NCI-H748 (cell line): Measurements from ENCODE around the gene SLC25A5.
"Not testable (repeated sequence)": the region's sequence is repeated elsewhere in the genome, so short reads cannot be mapped to it uniquely, and the experiment has no call there.

ENCODE experiments used
- DNase-seq: peaks from one replicate; lab custom pipeline; 2025; ENCODE audit not compliant: unreplicated experiment; lab: John Stamatoyannopoulos, UW

Gene SLC25A5

DNA sequence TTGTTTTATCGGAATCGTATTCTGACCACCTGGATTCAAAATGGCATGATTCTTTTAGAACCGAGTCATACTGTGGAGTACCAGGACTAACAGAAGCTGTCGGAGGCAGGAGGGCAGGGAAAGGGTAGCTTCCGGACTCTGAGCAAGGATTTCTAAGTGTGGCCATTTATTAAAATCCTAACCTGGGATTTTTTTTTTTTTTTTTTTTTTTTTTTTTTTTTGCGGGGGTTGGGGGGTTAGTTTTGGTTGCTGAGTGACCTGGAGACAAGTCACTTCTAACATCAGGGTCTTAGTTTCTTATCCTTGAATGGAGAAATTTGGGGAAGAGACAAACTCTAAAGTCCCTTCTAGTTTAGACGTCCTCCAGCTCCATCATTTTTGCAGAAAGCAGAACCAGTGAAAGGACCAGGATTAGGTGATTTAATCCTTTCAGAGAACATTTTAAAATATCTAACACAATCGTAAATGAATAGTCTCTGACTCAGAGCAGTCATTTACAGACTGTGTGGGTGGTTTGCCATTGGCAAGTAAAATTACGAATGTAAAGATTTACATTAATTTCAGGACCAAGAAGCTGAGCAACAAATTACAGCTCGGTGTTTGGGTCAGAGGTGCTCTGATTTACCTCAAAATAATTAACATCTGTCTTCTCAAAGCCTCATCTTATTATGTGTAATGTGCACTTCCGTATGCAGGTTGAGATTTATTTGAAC is 7.3 kb downstream of the SLC25A5 start:
- DNase-seq: peak; percentile 29

DNA sequence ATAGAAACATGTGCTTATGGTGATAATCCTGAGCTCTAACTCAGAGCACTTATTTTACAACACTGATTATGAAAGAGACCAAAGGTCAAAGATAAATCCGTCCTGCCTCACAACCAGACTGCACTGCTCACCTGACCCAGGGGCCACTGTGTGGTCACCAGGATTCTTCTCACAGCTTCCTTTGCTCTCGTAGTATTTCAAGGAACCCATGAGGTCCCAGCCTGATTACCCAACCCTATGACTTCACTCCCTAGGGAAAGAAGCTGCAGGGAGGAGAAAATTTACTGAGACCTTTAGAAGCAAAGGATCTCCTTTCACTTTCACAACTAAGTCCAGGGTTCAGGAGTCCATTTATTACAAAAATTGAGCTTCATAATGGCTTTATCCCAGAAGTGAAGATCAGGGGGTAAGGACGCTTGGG is 9.6 kb downstream of the SLC25A5 start:
- no peak for DNase-seq

DNA sequence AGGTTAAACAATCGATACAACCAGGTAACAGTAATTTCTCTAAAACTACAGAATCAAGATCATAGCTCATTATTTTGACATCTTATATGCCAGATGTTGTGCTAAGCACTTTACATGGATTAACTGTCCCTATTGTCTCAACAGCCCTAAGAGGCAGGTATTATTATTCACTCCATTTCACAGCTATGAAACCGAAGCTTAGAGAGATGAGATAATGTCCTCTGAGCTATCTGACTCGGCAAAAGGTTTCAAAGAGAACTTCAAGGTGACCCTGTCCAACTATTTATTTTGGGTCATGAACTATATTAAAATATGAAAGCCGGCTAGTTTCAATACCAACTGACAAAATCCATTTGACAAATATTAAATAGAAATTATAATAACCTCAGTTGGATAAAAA is 10.3 kb downstream of the SLC25A5 start:
- DNase-seq: no peak

DNA sequence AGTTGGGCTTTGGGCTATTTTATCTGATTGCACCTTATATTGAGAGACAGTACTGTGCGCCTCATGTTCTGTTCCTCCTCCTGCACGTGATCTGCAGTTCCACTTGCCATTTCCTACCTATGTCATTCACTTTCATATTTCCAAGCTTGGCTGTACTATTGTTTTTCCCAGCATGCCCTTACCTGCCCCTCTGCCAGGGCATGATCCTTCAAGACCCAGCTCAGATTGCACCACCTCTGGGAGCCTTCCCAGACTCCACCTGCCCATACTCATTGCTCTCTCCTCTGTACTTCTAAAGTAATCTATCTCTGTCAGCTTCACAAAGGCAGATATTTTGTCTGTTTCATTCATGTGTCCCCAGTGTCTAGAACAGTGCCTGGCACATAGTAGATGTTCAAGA is 11.6 kb downstream of the SLC25A5 start:
- DNase-seq: no peak

DNA sequence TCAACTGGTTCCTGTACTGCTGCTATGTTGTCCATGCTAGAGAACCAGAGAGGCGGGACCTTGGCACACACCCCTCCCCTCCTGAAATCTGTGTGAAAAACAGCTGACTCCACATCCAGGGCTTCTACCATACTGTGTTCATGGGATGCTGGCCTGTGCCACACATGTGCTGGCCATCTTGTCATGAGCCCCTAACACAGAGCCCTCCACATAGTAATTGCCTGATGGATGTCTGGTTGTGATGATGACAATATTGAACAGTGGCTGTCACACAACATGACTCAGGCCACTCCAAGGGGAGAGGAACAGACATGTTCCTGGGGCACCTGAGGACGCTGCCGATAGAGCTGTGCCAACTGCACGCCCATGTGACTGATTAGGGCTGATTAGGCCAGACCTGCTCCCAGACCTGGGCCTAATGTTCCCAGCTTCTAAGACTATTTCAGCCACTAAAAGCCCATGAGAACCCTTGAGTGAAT is 13.1 kb downstream of the SLC25A5 start:
- DNase-seq: no peak

DNA sequence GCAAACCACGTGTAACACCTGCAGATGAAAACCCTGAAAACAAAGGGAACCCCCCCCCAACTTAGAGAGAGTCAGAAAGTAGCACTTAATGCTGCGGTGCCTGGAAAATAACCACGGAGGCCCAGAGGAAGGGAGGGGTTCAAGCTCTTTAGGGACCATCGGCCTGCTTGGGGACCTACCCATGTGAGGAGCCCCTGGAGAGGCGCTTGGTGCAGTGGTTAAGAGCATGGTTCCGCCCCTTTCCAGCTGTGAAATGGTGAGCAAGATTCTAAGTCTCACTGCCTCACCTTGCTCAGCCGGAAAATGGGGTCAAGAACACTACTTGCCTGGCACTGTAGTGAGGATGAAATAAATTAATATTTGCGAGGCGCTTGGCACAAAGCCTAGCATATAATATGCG is 13.8 kb downstream of the SLC25A5 start:
- no peak for DNase-seq

DNA sequence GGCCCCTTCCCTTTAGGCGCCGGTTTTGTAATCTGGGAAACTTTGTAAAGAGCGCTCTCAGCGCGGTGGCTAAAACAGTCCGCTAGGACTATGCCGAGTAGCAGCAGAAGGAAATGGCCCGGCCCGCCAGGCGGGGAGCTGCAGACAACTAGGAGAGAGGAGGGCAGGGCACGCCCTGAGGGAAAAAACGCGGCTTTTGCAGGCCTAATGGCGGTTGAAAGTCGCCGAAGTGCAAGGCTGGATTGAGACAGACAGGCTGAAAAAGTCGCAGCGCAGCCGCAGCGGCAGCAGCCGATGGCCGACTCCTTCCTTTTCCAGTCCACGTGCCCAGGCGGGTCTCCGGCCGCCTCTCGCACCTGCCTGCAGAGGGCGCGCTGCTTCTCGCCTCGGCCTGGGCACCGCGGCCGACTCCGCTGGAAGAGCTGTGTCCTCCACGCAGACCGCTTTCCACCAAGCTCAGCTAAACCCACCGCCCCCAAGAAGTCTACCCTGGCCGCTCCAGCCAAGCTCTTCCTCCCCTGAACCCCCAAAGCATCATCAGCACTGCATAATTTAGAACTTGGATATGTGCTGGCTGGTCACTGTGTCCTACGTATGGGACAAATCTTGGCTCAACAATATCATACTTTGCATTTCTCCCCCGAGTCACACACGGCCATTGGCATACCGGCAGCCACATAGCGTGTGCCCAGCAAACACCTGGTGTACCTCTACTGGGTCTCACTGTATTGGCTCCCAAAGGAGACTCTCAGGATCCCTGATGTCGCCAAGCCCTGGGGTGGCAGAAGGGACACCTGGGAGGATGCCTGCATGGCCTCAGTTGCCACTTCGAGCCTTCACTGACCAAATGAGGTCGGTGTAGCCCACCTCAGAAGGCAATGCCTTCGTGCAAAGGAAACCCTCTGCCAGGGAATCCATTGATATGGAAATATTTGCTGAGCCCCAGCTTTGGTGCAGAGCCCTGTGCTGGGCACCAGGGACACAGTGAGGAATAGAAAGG is 14.5 kb downstream of the SLC25A5 start:
- DNase-seq: peak; percentile 84

DNA sequence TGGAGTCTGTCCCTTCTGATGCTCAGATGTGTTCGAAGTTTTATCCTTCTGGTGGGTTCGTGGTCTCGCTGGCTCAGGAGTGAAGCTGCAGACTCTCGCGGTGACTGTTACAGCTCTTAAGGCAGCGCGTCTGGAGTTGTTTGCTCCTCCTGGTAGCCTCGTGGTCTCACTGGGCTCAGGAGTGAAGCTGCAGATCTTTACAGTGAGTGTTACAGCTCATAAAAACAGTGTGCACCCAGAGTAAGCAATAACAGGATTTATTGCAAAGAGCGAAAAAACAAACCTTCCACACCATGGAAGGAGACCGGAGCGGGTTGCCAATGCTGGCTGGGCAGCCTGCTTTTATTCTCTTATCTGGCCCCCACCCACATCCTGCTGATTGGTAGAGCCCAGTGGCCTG is 18.5 kb downstream of the SLC25A5 start:
- DNase-seq: no peak

DNA sequence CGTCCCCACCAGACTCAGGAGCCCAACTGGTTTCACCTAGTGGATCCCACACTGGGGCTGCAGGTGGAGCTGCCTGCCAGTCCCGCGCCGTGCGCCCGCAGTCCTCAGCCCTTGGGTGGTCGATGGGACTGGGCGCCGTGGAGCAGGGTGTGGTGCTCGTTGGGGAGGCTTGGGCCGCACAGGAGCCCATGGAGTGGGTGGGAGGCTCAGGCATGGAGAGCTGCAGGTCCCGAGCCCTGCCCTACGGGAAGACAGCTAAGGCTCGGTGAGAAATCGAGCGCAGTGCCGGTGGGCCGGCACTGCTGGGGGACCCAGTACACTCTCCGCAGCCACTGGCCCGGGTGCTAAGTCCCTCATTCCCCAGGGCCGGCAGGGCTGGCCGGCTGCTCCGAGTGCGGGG is 19.5 kb downstream of the SLC25A5 start:
- DNase-seq: not testable (repeated sequence)

DNA sequence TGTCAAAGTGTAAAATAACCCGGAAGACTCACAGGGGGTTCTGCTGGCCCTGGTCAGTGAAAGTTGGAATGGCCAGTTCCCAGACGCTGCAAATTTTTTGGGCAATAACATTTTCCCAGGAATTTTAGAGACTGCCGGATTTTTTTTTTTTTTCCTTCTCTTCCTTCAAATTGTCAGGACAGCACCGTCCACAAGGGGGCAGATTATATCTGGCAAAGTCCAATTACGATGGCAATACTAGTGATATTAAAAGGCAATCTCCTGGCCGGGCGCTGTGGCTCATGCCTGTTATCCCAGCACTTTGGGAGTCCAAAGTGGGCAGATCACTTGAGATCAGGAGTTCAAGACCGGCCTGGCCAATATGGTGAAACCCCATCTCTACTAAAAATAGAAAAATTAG is 20.5 kb downstream of the SLC25A5 start:
- DNase-seq: peak; percentile 65

DNA sequence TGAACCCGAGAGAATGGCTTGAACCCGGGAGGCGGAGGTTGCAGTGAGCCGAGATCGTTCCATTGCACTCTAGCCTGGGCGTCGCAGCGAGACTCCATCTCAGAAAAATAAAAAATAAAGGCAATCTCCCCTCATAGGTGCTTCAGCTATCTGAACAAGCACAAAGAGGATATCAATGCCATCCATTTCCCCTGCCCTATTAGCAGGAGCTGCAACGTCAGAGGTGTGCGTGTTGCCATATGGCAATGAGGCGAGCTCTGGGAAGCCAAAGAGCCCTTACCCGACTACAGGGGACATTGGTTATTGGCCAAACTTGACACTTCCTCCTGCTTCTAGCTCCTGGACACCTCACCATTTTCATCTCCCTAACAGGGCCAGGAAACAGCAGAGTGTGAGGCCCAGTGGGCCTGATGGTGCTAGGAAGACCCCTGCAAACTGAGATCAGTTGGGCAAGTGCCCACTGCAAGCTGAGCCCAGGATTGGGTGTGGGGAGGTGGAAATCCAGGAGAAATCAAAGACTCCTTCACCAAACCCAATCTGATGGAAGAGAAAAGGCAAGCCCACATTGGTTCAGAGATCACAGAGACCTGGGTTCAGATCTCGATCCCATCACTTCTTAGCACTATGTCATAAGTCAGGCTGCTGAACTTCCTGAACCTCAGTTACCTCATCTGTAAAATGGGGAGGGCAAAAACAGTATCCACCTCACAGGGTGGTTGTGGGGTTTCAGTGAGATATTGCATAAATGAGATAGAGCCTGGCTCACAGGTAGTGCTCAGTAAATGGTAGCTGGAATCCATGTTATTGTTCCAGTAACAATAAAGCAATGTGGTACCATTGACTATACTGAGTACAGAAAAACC is 21.2 kb downstream of the SLC25A5 start:
- no peak for DNase-seq

DNA sequence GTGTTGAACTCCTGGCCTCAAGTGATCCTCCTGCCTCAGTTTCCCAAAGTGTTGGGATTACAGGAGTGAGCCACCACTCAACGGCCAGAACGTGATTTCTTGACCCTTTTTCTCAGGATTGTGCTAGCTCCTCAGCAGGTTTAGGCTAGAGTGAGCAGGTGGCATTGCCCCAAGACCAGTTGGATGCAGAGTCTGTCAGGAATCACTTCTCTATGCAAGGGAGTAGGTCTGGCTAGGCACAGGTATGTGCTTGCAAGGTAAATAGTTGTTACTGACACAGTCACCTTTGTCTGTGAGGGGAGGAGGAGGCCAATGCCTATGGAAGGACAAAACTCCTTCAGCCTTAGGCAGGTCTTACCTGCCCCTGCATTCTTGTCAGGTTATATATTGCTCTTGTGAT is 24.2 kb downstream of the SLC25A5 start:
- no peak for DNase-seq

DNA sequence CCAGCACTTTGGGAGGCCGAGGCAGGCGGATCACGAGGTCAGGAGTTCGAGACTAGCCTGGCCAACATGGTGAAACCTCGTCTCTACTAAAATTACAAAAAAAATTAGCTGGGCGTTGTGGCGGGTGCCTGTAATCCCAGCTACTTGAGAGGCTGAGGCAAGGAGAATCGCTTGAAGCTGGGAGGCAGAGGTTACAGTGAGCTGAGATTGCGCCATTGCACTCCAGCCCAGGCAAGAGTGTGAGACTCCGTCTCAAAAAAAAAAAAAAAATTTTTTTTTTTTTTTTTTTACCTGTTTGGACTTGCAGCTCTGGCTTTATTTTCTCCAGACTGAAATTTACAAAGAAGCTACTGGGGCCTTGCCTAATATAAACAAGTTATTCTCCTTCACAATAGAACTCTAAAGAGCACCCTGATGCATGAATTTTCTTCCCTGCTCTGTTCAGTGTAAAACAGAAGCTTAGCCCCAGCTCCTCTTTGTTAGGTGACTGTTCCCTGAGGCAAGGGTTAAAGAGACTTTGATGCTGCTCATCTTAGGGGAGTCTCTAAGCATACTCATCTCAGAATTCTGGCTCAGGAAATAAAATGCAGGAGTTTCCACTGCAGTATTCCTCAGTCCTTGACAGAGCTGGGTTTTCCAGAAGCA is 25.7 kb downstream of the SLC25A5 start:
- DNase-seq: not testable (repeated sequence)

DNA sequence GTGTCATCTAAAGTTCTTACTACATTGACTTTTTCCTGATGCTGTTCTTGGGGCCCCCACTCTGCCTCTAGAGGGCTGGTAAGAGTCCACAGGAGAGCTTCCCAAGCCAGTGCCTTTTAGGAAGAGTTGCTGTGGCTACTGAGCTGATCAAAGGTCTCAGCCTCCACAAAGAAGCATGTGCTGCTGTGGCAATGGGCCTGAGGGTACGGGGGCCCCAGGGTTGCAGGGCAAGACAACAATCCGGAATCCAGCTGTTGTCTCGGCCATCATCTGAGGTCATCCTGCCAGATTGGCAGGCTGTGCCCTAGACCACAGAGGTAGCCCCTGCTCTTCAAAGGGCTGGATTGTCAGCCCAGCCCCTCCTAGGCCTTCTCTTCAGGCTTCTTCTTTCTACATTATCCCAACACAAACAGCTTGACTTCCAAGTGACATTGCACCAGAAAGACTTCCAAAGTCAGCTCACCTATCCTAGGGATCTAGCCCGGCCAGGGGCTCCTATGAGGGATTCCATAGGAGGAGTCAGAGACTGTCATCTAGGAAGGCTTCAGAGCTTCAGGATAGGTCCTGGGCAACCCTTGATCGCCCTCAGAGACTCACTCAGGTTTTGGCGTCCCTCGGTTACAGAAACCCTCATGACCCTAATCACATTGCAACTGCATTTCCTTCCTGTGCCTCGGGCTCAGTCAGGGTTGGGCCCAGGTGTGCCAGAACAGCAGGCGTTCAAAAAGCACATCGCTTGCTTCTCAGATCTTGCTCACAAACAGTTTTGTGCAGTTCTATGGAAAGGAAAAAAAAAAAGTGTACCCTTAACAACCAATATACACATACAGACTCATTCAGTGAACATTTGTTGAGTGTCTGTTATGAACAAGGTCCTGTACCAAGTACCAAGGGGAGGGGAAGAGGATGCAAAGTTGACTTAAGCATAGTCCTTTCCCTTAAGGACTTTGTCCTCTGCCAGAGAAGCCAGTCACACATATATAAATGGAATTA is 27.8 kb downstream of the SLC25A5 start:
- DNase-seq: no peak

DNA sequence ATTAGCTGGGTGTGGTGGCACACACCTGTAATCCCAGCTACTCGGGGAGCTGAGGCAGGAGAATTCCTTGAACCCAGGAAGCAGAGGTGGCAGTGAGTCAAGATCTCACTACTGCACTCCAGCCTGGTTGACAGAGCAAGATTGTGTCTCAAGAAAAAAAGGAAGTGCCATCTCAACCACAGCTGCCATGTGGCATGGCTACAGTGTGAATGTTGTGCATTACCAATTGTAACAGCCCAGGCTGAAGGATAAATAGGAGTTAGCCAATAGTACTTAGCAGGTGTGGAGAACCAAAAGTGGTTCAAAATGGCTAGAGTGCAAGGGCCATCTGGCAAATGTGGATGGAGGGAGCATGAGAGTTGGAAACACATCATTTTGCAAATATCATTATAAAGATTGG is 28.9 kb downstream of the SLC25A5 start:
- DNase-seq: no peak

DNA sequence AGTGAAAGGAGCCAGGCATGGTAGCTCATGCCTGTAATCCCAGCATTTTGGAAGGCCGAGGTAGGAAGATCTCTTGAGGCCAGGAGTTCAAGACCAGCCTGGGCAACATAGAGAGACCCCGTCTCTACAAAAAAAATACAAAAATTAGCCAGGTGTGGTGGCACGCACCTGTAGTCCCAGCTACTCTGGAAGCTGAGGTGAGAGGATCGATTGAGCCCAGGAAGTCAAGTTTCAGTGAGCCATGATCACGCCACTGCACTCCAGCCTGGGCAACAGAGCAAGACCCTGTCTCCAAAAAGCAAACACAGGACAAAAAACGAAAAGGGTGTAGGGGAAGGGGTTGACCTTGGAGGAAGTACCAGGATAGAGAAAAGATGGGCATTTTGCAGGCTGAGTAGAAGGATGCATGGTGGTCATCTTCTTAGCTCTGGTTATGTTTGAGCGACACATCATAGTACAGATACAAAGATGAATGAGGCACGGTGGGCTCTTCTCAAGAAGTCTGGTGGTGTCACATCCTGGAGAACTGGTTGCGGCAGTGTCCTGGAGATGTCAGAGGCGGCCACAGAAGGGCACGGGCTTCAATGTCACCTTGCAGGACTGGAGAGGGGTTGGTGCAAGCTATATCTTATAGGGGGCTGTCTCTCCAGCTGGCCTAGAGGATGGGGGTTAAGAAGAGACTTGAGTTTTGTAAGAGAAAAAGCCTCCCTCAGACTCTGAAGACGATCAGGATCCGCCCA is 32.0 kb downstream of the SLC25A5 start:
- no peak for DNase-seq

DNA sequence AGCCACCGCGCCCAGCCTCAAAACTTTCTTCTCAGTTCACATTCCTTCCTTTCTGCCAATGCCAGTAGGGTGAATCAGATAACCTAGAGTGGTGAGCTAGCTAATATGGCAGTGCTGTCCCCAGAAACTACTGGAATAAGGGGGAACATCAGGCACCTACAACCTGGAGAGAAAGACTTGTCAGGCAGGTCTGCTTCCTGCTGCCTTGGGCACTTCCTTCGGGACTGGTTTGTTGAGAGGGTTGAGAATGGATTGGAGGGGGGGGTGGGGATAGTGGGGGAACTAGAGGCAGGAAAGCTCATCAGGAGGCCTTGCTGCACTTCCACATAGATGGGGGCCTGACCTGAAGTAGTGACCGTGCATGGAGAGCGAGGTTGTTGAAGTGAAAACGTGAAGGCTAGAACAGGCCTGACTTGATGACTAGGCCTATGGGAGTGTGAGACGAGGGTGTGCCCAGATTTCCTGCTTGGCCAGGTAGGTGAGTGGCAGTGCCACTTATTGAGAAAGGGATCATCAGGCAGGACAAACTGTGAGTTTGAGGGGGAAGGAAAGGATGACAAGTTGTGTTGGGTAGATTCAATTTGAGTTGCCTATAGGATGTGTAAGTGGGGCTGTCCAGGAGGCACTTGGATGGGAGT is 33.4 kb downstream of the SLC25A5 start:
- no peak for DNase-seq
